PC-3 (cell line): ENCODE measurements around the gene NBAS.

Experiments used
- EZH2 ChIP-seq: fragments of 300-600 bp; sonication (generic); IDR thresholded peaks from one replicate; pipeline ENCODE4 v1.6.1; 2017; ENCODE audit warnings: antibody characterized with exemption, mild to moderate bottlenecking, low read length; ENCODE audit not compliant: unreplicated experiment
- TF ChIP-seq, protein P1 (sequence below): fragments of 300-600 bp; sonication (generic); conservative IDR thresholded peaks from 2 replicates; pipeline ENCODE4 v1.5.1; 2017; ENCODE audit warnings: antibody characterized with exemption, low read depth, mild to moderate bottlenecking, low read length

DNA sequence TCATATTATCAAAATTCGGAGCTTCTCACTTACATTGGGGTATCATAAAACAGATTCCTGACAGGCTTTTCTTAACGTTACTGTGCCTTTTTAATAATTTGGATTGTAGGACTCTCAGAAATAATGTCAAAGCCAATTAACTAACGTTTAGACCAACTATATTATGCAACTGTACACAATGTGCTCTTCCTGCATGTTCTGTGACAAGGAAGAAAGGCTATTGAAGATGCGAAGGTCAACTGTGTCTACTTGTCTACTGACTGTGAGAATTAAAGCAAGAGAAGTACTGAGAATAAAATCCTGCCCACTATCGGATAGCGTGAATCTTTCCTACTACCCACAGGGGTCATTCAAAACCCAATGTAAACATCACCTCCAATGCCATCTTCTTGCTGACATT, 393.0 kb downstream of the NBAS start:
- TF ChIP-seq, protein P1, sequence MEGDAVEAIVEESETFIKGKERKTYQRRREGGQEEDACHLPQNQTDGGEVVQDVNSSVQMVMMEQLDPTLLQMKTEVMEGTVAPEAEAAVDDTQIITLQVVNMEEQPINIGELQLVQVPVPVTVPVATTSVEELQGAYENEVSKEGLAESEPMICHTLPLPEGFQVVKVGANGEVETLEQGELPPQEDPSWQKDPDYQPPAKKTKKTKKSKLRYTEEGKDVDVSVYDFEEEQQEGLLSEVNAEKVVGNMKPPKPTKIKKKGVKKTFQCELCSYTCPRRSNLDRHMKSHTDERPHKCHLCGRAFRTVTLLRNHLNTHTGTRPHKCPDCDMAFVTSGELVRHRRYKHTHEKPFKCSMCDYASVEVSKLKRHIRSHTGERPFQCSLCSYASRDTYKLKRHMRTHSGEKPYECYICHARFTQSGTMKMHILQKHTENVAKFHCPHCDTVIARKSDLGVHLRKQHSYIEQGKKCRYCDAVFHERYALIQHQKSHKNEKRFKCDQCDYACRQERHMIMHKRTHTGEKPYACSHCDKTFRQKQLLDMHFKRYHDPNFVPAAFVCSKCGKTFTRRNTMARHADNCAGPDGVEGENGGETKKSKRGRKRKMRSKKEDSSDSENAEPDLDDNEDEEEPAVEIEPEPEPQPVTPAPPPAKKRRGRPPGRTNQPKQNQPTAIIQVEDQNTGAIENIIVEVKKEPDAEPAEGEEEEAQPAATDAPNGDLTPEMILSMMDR, result no peak
- TF ChIP-seq EZH2, result no peak
